ENCODE results near the gene LGI4. TPM values are rescaled to one million over a fixed set of nuclear protein-coding genes. Genes with fewer than 3 reads are reported as not detected.

Gene LGI4
- total RNA-seq, 1 donor from 2014 or later: 32.9 TPM

GRCh38 chr19:35086455-35086854 is 48.4 kb downstream of the LGI4 start:
- TF ChIP-seq POLR2AphosphoS5 (IDR thresholded peaks at IDR 0.05; ENCODE audit: insufficient read depth in 1 of 2, low read depth in 1 of 2) (no peak), POLR2A (IDR thresholded peaks at IDR 0.05) (no peak), CTCF (IDR thresholded peaks at IDR 0.05) (no peak)
- peaks cover 13% of the 10 kb centered on the region for H3K4me1 ChIP-seq
- intact Hi-C loops (cut with DNase I): no loop called here

GRCh38 chr19:35085947-35086346 is 48.9 kb downstream of the LGI4 start:
- H3K4me1 ChIP-seq: peaks cover 11% of the 10 kb centered on the region
- no peak for DNase-seq (ENCODE audit: extremely low spot score in 2 of 2)
- no peak overlapping the region for H3K4me3 ChIP-seq
- H3K9me3 ChIP-seq: no peaks in the 10 kb centered on the region
- H3K36me3 ChIP-seq: no peaks in the 10 kb centered on the region
- intact Hi-C loops (cut with DNase I): no loop called here
- no peaks in the 10 kb centered on the region for H3K27me3 ChIP-seq
- no peak overlapping the region for H3K27ac ChIP-seq
- TF ChIP-seq CTCF (IDR thresholded peaks at IDR 0.05) (no peak), POLR2A (IDR thresholded peaks at IDR 0.05) (no peak), POLR2AphosphoS5 (IDR thresholded peaks at IDR 0.05; ENCODE audit: insufficient read depth in 1 of 2, low read depth in 1 of 2) (no peak)

More at GRCh38 chr19:35086455-35086854, 48.4 kb downstream of the LGI4 start:
- H3K27me3 ChIP-seq: no peaks in the 10 kb centered on the region
- no peak overlapping the region for H3K27ac ChIP-seq
- no peak overlapping the region for H3K4me3 ChIP-seq
- H3K36me3 ChIP-seq: no peaks in the 10 kb centered on the region
- H3K9me3 ChIP-seq: no peaks in the 10 kb centered on the region
- DNase-seq (ENCODE audit: extremely low spot score in 2 of 2): no peak

GRCh38 chr19:35084509-35084762 is 50.4 kb downstream of the LGI4 start:
- intact Hi-C loops (cut with DNase I): no loop called here
- no peak for TF ChIP-seq POLR2A (IDR thresholded peaks at IDR 0.05)
- no peak for TF ChIP-seq CTCF (IDR thresholded peaks at IDR 0.05)
- no peak for TF ChIP-seq POLR2AphosphoS5 (IDR thresholded peaks at IDR 0.05; ENCODE audit: insufficient read depth in 1 of 2, low read depth in 1 of 2)
- Histone ChIP-seq H3K27me3 (no peaks in the 10 kb centered on the region), H3K4me3 (no peak overlapping the region), H3K36me3 (no peaks in the 10 kb centered on the region), H3K9me3 (no peaks in the 10 kb centered on the region), H3K27ac (no peak overlapping the region), H3K4me1 (no peaks in the 10 kb centered on the region)
- no peak for DNase-seq (ENCODE audit: extremely low spot score in 2 of 2)

GRCh38 chr19:35083691-35084508 is 51.0 kb downstream of the LGI4 start:
- H3K27me3 ChIP-seq: no peaks in the 10 kb centered on the region
- no peaks in the 10 kb centered on the region for H3K36me3 ChIP-seq
- H3K27ac ChIP-seq: no peak overlapping the region
- no peak for DNase-seq (ENCODE audit: extremely low spot score in 2 of 2)
- H3K4me3 ChIP-seq: no peak overlapping the region
- no peaks in the 10 kb centered on the region for H3K9me3 ChIP-seq
- no peaks in the 10 kb centered on the region for H3K4me1 ChIP-seq
- intact Hi-C loops (cut with DNase I): no loop called here
- no peak for TF ChIP-seq CTCF (IDR thresholded peaks at IDR 0.05)
- TF ChIP-seq POLR2AphosphoS5 (IDR thresholded peaks at IDR 0.05; ENCODE audit: insufficient read depth in 1 of 2, low read depth in 1 of 2): no peak
- no peak for TF ChIP-seq POLR2A (IDR thresholded peaks at IDR 0.05)

GRCh38 chr19:35081201-35081600 is 53.7 kb downstream of the LGI4 start:
- no peaks in the 10 kb centered on the region for H3K9me3 ChIP-seq

More at GRCh38 chr19:35081201-35081600, 53.7 kb downstream of the LGI4 start:
- H3K27ac ChIP-seq: no peak overlapping the region
- no peak for DNase-seq (ENCODE audit: extremely low spot score in 2 of 2)
- intact Hi-C loops (cut with DNase I): no loop called here
- H3K4me1 ChIP-seq: no peaks in the 10 kb centered on the region
- H3K4me3 ChIP-seq: no peak overlapping the region
- TF ChIP-seq POLR2AphosphoS5 (IDR thresholded peaks at IDR 0.05; ENCODE audit: insufficient read depth in 1 of 2, low read depth in 1 of 2): no peak
- TF ChIP-seq POLR2A (IDR thresholded peaks at IDR 0.05): no peak
- no peak for TF ChIP-seq CTCF (IDR thresholded peaks at IDR 0.05)
- H3K36me3 ChIP-seq: no peaks in the 10 kb centered on the region
- H3K27me3 ChIP-seq: no peaks in the 10 kb centered on the region

Data from vagina (tissue), 2 donors.